PC-9 (cell line): Measurements from ENCODE around the gene MYO18A. TPM values are rescaled to one million over a fixed set of nuclear protein-coding genes. Genes with fewer than 3 reads are reported as not detected.
A peak's percentile ranks its signal among the peaks of the same experiment; 100 is the strongest.

Experiments
- BruUV-seq: library from RNA; stranded (reverse); fragments of 400-500 nt; replicated peaks from 2 replicates; lab custom pipeline; 2021; lab: Mats Ljungman, UMichigan
- CTCF ChIA-PET: fragments of 300-600 bp; sonication (Branson Sonifier 250); formaldehyde crosslinking; loops from one replicate; lab custom pipeline; 2022; ENCODE audit warnings: antibody characterized with exemption; lab: Charles Lee
- POLR2A ChIA-PET: fragments of 300-600 bp; sonication (Branson Sonifier 250); formaldehyde crosslinking; loops from one replicate; lab custom pipeline; 2022; ENCODE audit warnings: antibody characterized with exemption; ENCODE audit not compliant: unreplicated experiment; lab: Charles Lee
- DNase-seq, 2 experiments: peaks; one replicate each; pipeline versions ENCODE4 v3.0.0 to v3.0.0-alpha.2; 2015 to 2022; ENCODE audit warnings: mixed read lengths in 1 of 2
- H2AFZ ChIP-seq: fragments of 200-600 bp; sonication (generic); 2 replicates; pipeline ENCODE4 v1.8.1; 2017; ENCODE audit warnings: antibody characterized with exemption
- H3F3A ChIP-seq: fragments of 200-600 bp; sonication (generic); 2 replicates; pipeline ENCODE4 v1.8.1; 2017; ENCODE audit warnings: antibody characterized with exemption, mild to moderate bottlenecking, low read depth; ENCODE audit not compliant: insufficient read depth
- H3K27ac ChIP-seq: fragments of 200-600 bp; sonication (generic); 2 replicates; pipeline ENCODE4 v1.6.1; 2016; ENCODE audit warnings: mixed run types
- H3K27me3 ChIP-seq: fragments of 200-600 bp; sonication (generic); 2 replicates; pipeline ENCODE4 v1.6.1; 2016; ENCODE audit warnings: low read depth, mixed run types; ENCODE audit not compliant: insufficient read depth
- H3K36me3 ChIP-seq: fragments of 200-600 bp; sonication (generic); 2 replicates; pipeline ENCODE4 v1.6.1; 2016; ENCODE audit warnings: low read depth, mixed run types
- H3K4me1 ChIP-seq: fragments of 200-600 bp; sonication (generic); replicated peaks from 2 replicates; pipeline ENCODE4 v1.6.1; 2016; ENCODE audit warnings: mixed run types; ENCODE audit not compliant: insufficient read depth
- H3K4me2 ChIP-seq: fragments of 200-600 bp; sonication (generic); 2 replicates; pipeline ENCODE4 v1.6.1; 2017; ENCODE audit warnings: mixed run types
- H3K4me3 ChIP-seq: fragments of 200-600 bp; sonication (generic); 2 replicates; pipeline ENCODE4 v1.6.1; 2016; ENCODE audit warnings: mixed run types
- H3K79me2 ChIP-seq: fragments of 200-600 bp; sonication (generic); 2 replicates; pipeline ENCODE4 v1.6.1; 2017; ENCODE audit warnings: low read depth, mixed run types
- H3K9me2 ChIP-seq: fragments of 200-600 bp; sonication (generic); 2 replicates; pipeline ENCODE4 v1.8.1; 2017; ENCODE audit warnings: mild to moderate bottlenecking; ENCODE audit not compliant: insufficient read depth
- H3K9me3 ChIP-seq: fragments of 200-600 bp; sonication (generic); 2 replicates; pipeline ENCODE4 v1.8.1; 2016; ENCODE audit warnings: low read depth; ENCODE audit not compliant: insufficient read depth
- H4K20me1 ChIP-seq: fragments of 200-600 bp; sonication (generic); 2 replicates; pipeline ENCODE4 v1.8.1; 2017; ENCODE audit not compliant: insufficient read depth
- EZH2 ChIP-seq: fragments of 200-600 bp; sonication (generic); IDR thresholded peaks from 2 replicates; pipeline ENCODE4 v1.8.0; 2017; ENCODE audit warnings: antibody characterized with exemption, low read depth
- intact Hi-C: fragments of 100-400 bp; cut with micrococcal nuclease; formaldehyde crosslinking; loops from one replicate; pipeline ENCODE4 v1.10.0; 2022; ENCODE audit not compliant: unreplicated experiment
- total RNA-seq: library from RNA; stranded (reverse); gene quantifications from 2 replicates; pipeline ENCODE4 v1.2.3, GENCODE V29; 2021
- TF ChIP-seq, protein P1 (sequence below): fragments of 200-600 bp; sonication (generic); conservative IDR thresholded peaks from 2 replicates; pipeline ENCODE4 v1.6.1; 2017; ENCODE audit warnings: mixed run types, antibody characterized with exemption, mild to moderate bottlenecking, moderate library complexity

The MYO18A gene
- total RNA-seq, 1 experiment from 2014 or later = 150 TPM

DNA sequence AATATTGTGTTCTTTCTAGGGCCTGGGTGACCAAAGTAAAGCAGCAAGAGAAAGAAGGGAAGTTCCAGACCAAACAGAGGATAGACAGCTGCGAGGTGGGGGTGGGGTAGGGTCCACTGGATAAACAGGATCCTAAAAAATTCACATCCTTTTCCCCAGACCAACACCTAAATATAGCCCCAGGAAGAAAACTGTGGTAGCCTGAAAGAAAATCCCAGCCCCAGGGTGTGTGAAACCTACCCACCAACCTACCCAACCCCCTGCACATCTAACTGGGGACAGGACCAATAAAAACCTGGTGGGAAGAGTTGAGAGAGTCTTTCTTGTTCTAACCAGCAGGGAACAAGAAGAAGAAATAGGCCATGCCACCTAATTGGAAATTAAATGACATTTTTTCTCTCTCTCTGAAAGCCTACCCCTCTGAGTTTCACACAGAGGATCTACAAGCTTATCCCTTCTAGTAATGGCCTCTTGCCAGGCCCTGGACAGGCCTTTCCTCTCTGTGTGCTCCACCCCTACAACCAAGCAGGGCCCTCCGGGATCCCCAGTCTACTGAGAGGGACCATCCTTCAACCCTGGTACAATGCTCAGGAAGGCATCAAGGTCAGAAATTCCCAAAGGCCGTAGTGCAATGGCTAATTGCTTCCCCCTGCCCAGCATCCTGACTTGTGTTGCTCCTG lies 12.0 kb downstream of the MYO18A start:
- H3K79me2 ChIP-seq = peaks cover 92% of the 10 kb centered on the region
- peak in 1 of 2 experiments; percentile 52 for DNase-seq

DNA sequence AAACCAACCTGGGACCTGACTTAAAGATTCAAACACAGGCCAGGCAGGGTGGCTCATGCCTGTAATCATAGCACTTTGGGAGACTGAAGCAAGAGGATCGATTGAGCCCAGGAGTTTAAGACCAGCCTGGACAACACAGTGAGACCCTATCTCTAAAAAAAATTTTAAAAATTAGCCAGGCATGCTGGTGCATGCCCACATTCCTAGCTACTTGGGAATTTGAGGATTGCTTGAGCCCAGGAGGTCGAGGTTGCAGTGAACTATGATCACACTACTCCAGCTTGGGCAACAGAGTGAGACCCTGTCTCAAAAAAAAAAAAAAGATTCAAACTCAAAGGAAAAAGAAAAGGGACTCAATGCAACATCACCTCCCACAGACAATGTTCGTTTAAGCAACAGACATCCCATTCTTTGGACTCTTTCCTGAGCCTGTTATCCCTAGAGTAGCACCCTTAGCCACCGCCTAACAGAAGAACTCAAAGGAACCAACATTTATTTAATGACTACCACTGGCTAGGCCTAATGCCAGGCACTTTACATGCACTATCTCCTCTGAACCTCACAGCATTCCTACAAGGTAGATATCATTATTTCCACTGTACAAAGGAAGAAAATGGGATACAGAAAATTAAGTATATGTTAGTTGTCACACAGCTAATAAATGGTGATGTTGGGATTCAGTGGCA lies 12.7 kb downstream of the MYO18A start:
- H3F3A ChIP-seq = peaks cover 4% of the 10 kb centered on the region; the same call in 1 of the 2 replicates
- CTCF ChIA-PET = no interaction called here
- H4K20me1 ChIP-seq = peaks cover 10% of the 10 kb centered on the region; the same call in 1 of the 2 replicates
- H2AFZ ChIP-seq = no peak overlapping the region
- no peaks in the 10 kb centered on the region for H3K9me3 ChIP-seq
- POLR2A ChIA-PET = interaction anchor here (0.6 kb wide), 1 partner anchor 9 kb away, joined by 4 read pairs; no protein-coding TSS in a partner anchor
- peaks cover 17% of the 10 kb centered on the region for H3K4me1 ChIP-seq
- no peak overlapping the region for H3K4me2 ChIP-seq
- H3K27ac ChIP-seq = no peak overlapping the region
- H3K4me3 ChIP-seq = no peak overlapping the region
- TF ChIP-seq EZH2 = no peak
- TF ChIP-seq, protein P1, sequence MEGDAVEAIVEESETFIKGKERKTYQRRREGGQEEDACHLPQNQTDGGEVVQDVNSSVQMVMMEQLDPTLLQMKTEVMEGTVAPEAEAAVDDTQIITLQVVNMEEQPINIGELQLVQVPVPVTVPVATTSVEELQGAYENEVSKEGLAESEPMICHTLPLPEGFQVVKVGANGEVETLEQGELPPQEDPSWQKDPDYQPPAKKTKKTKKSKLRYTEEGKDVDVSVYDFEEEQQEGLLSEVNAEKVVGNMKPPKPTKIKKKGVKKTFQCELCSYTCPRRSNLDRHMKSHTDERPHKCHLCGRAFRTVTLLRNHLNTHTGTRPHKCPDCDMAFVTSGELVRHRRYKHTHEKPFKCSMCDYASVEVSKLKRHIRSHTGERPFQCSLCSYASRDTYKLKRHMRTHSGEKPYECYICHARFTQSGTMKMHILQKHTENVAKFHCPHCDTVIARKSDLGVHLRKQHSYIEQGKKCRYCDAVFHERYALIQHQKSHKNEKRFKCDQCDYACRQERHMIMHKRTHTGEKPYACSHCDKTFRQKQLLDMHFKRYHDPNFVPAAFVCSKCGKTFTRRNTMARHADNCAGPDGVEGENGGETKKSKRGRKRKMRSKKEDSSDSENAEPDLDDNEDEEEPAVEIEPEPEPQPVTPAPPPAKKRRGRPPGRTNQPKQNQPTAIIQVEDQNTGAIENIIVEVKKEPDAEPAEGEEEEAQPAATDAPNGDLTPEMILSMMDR = no peak
- no peaks in the 10 kb centered on the region for H3K9me2 ChIP-seq
- DNase-seq = no peak
- intact Hi-C loops = no loop called here
- peaks cover 92% of the 10 kb centered on the region for H3K79me2 ChIP-seq
- H3K27me3 ChIP-seq = no peaks in the 10 kb centered on the region
- peaks cover 29% of the 10 kb centered on the region for H3K36me3 ChIP-seq
- BruUV-seq = no TSS peak

More for the DNA sequence above, 12.0 kb downstream of the MYO18A start:
- no peaks in the 10 kb centered on the region for H3K9me3 ChIP-seq
- peak overlapping the region; percentile 41 for H3K4me2 ChIP-seq
- no TSS peak for BruUV-seq
- intact Hi-C loops = no loop called here
- peak overlapping the region; percentile 41 for H3K27ac ChIP-seq
- ChIA-PET CTCF (no interaction called here), POLR2A (interaction anchor here (0.6 kb wide), 1 partner anchor 8 kb away, joined by 4 read pairs; no protein-coding TSS in a partner anchor)
- H4K20me1 ChIP-seq = peaks cover 10% of the 10 kb centered on the region; the same call in 1 of the 2 replicates
- H3K9me2 ChIP-seq = no peaks in the 10 kb centered on the region
- TF ChIP-seq, protein P1 = no peak
- no peak for TF ChIP-seq EZH2
- peaks cover 4% of the 10 kb centered on the region; the same call in 1 of the 2 replicates for H3F3A ChIP-seq
- H3K4me3 ChIP-seq = no peak overlapping the region
- no peak overlapping the region for H2AFZ ChIP-seq
- peaks cover 17% of the 10 kb centered on the region for H3K4me1 ChIP-seq
- H3K27me3 ChIP-seq = no peaks in the 10 kb centered on the region
- peaks cover 27% of the 10 kb centered on the region for H3K36me3 ChIP-seq

DNA sequence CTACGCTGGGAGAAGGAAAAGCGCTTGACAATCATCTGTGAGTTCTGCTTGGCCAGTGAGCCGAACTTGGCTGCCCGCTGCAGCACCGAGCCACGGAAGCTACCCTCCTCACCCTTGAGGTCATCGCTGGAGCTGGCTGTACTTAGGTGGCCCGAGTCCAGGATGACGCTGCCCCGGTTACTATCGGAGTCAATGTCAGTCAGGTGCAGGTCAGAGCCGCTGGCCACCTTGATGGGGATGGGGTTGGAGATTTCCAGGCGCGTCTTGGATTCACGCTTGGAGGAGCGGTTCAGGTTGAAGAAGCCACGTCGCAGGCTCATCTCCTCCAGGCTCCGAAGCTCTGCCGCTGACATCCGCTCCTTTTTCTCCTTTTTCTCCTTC lies 13.7 kb downstream of the MYO18A start:
- Histone ChIP-seq H3K27ac (no peak overlapping the region), H3K27me3 (no peaks in the 10 kb centered on the region), H3K79me2 (peaks cover 93% of the 10 kb centered on the region), H3K9me2 (no peaks in the 10 kb centered on the region), H3K4me3 (no peak overlapping the region), H3K36me3 (peaks cover 24% of the 10 kb centered on the region), H3K9me3 (no peaks in the 10 kb centered on the region), H3K4me1 (peaks cover 17% of the 10 kb centered on the region), H4K20me1 (peaks cover 10% of the 10 kb centered on the region; the same call in 1 of the 2 replicates), H3F3A (peaks cover 8% of the 10 kb centered on the region; the same call in 1 of the 2 replicates), H2AFZ (no peak overlapping the region), H3K4me2 (no peak overlapping the region)
- intact Hi-C loops = no loop called here
- DNase-seq = no peak
- ChIA-PET CTCF (no interaction called here), POLR2A (no interaction called here)
- BruUV-seq = no TSS peak
- TF ChIP-seq, protein P1 = no peak
- TF ChIP-seq EZH2 = no peak
